GM08714 (cell line): ENCODE measurements around the gene FOXP4.

Experiments used
- H3K4me3 ChIP-seq: fragments of 200-500 bp; sonication (Bioruptor generic); 2 replicates; pipeline ENCODE4 v1.5.1; 2014; ENCODE audit warnings: mild to moderate bottlenecking, low read length, inconsistent platforms
- ZNF274 ChIP-seq: IDR thresholded peaks from 2 replicates; pipeline ENCODE4 v1.6.1; 2012; ENCODE audit warnings: mild to moderate bottlenecking, low read depth, low read length

Gene FOXP4

GRCh38 chr6:41572613-41573012 lies 26.4 kb downstream of the FOXP4 start:
- no peak overlapping the region for H3K4me3 ChIP-seq

DNA sequence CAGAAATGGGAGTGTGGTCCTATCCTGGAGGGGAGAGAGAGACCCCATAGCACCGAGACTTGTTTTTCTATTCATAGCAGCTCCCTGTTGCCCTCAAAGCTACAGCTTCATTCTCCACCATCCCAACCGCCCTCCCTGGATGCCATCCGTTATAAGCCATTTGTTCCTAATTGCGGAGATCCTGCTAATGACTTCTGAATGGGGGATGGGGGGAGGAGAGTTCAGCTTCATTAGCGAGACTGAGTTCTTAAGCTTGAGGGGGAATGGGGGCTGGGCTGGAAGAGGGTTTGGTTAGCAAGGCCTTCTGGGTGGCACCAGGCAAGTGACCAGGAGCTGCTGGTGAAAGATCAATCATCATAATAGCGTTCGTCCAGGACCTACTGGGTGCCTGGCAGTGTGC lies 27.1 kb downstream of the FOXP4 start:
- H3K4me3 ChIP-seq: no peak overlapping the region
- no peak for TF ChIP-seq ZNF274

More at GRCh38 chr6:41572613-41573012, 26.4 kb downstream of the FOXP4 start:
- no peak for TF ChIP-seq ZNF274

GRCh38 chr6:41573985-41574384 lies 27.8 kb downstream of the FOXP4 start:
- no peak for TF ChIP-seq ZNF274

DNA sequence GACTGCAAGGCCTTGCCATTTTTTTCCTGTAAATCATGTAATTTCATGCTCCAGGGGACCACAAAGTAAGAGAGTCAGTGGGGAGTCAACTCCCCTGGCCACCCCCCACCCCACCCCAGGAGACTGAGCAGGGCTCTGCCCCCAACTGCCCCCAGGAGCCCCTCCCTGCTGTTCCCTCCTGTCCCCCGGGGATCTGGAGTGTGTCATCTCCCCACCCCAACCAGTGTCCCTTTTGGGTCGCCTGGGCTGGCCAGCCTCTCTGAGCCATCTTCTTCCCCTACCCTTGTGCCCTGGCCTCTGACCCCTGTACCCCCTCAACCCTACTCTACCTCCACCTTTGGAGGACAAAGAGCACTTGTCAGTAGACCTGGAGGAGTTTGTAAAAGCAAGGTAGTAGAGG lies 29.4 kb downstream of the FOXP4 start:
- no peak for TF ChIP-seq ZNF274
- no peak overlapping the region for H3K4me3 ChIP-seq

More at GRCh38 chr6:41573985-41574384, 27.8 kb downstream of the FOXP4 start:
- H3K4me3 ChIP-seq: no peak overlapping the region

GRCh38 chr6:41576667-41577066 lies 30.5 kb downstream of the FOXP4 start:
- TF ChIP-seq ZNF274: no peak
- H3K4me3 ChIP-seq: no peak overlapping the region

- no peak overlapping the region for H3K4me3 ChIP-seq
These were observed 31.4 kb downstream of the FOXP4 start for GRCh38 chr6:41577356-41578216.

DNA sequence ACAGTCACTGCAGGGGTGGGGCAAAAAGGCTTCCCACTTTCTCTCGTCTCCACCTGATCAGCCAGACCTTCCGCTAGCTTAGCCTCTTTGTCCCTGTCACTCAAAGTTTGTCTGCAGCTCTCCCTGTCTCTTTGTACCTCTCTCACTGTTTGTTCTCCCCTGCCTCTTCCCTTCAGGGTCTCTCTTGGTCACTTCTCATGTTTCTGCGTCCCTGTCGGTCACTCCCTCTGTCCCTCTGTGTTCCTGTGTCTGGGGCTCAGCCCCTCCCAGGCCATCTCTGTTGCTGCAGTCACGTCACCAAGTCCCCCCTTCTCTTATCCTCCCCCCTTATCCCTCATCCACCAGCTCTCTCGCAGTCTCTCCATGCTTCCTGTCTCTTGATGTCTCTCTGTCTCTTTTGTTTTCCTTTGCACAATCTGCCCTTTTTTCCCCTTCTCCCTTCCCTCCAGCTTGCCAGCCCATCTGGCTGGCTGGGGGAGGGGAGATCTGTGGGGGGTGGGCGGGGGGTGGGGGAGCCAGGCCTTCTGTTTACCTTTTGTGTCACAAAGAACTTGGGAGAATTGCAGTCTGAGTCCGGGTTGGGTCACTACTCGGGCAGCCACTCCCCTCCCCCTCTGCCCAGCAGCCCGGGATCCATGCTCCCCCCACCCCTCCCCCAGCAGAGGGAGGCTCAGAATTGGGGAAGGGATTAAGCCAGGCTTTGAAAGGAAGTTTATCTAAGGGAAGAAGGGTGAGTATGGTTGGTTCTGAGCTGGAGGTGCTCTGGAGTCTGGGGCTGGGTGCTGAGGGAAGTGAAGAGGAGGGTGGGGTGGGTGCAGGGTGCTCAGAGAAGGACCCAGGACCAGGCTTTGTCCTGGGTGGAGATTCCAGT lies 32.3 kb downstream of the FOXP4 start:
- no peak overlapping the region for H3K4me3 ChIP-seq
- TF ChIP-seq ZNF274: no peak

More at GRCh38 chr6:41577356-41578216, 31.4 kb downstream of the FOXP4 start:
- no peak for TF ChIP-seq ZNF274

DNA sequence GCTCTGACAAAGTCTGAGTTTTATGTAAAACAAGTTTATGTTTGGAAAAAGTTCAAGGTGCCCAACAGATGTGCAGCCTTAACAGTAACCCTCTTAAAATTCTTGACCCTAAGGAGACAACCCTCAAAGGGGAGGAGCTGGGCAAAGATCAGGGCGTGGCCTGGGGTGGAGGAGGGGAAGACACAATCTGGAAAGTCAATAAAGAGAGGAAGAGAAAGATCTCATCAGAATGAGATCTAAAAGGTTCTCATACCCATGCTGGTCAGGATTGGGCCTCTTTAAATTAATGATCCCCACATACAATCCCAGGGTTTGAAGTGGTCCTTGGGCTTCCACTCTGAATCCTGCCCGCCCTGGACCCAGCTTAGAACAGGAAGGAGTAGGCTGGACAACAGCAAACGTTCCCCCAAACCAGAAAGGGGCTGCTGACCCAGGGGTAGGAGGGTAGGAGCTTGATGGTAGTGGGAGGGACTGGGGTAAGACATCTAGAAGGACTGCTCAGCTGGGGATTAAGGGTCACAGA lies 33.0 kb downstream of the FOXP4 start:
- no peak overlapping the region for H3K4me3 ChIP-seq
- TF ChIP-seq ZNF274: no peak

DNA sequence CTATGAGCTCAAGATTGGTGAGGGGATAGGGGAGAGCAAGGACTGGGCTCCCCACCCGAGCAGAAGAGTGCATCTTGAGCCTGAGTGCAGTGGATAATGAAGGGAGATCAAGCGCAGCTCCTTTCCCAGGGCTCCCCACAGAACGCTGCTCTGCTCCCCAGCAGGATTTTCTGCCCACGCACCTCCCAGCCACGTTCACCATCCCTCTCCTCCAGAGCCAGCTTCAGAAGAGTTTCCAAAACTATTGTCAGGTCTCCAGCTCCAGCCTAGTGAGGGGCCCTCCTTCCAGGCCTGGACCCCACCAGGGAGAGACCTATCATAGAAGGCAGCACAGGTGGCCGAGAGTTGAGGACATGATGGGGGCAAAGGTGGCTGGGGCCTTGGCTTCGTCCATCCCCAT lies 34.5 kb downstream of the FOXP4 start:
- TF ChIP-seq ZNF274: no peak
- no peak overlapping the region for H3K4me3 ChIP-seq

- no peak overlapping the region for H3K4me3 ChIP-seq
- TF ChIP-seq ZNF274: no peak
These were observed 35.3 kb downstream of the FOXP4 start for GRCh38 chr6:41581381-41581991.

DNA sequence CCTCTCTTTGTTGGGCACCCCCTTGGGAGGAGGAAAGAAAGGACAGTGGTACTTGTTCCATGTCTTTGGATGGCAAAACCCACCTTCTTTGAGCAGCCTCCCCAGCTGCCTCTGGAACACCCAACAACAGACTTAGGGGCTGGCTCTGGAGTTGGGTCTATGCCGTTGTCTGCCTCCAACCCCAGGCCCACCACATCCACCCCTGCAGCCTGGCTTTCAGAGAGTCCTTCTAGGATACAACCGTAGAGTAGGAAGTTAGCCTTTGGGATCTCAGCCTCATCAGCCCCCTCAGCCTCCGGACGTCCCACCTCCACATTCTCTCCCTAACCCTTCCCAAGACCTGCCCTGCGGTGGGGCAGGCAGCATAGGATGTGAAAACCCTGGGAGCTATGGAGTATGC lies 36.4 kb downstream of the FOXP4 start:
- TF ChIP-seq ZNF274: no peak
- H3K4me3 ChIP-seq: no peak overlapping the region

DNA sequence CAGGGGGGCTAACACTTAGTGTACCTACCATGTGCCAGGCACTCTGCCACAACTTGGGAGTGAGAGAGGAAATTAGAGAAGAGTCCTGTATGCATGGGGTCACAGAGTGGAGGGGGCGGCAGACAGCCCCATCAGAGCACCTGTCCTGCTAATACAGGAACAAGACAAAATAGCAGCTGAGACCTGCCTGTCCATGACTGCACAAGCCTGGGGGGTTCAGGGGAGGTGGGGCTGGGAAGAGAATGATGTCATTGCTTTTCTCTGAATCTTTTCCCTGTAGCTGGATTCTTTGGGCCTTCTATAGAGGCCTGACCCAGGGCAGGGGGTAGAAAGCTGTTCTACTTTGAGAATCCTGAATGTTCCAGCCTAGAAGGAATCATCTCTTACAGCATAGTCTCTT lies 37.4 kb downstream of the FOXP4 start:
- no peak for TF ChIP-seq ZNF274

GRCh38 chr6:41584205-41584604 lies 38.0 kb downstream of the FOXP4 start:
- no peak overlapping the region for H3K4me3 ChIP-seq
- no peak for TF ChIP-seq ZNF274

More for the DNA sequence above, 37.4 kb downstream of the FOXP4 start:
- no peak overlapping the region for H3K4me3 ChIP-seq

GRCh38 chr6:41584668-41585205 lies 38.6 kb downstream of the FOXP4 start:
- TF ChIP-seq ZNF274: no peak
- H3K4me3 ChIP-seq: no peak overlapping the region
